Fibroblast of lung (primary cell): Measurements from ENCODE around the gene CNPY4.

Source experiments
- CTCF ChIP-seq, 2 donors: IDR thresholded peaks in 1 of 2; conservative IDR thresholded peaks in 1 of 2; 1 replicate in 1 of 2; 2 replicates in 1 of 2; pipeline ENCODE4 v1.5.1; 2011 to 2012; ENCODE audit warnings: low read length in 2 of 2, control low read depth in 1 of 2, inconsistent platforms in 1 of 2, low read depth in 1 of 2, mild to moderate bottlenecking in 1 of 2
- EZH2 ChIP-seq: IDR thresholded peaks from 2 replicates; pipeline ENCODE4 v1.5.1; 2012; ENCODE audit warnings: low read length, control low read depth, mild to moderate bottlenecking; ENCODE audit errors: missing control alignments

DNA sequence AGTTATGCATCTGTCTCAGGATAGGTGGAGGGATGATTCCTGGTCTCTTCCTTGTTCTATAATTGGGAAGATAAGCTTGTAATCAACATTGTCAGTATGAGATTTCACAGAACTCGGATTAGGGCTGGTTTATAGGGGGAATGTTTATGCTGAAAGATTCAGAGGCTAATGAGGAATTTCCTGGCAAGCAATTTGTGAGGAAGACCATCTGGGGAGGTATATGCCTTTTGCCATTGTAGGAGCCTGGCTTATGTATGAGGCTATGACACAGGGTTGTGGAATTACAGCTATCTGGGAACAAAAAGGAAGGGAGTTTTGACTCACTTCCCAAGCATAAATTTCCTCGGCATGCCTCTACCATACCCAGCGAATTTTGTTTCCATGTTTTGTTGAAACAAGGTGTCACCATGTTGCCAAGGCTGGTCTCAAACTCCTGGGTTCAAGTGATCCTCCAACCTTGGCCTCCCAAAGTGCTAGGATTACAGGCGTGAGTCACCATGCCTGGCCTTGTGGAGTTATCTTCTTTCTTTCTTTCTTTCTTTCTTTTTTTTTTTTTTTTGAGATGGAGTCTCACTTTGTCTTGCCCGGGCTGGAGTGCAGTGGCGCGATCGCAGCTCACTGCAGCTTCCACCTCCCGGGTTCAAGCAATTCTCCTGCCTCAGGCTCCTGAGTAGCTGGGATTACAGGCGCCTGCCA lies 32.2 kb upstream of the CNPY4 start:
- TF ChIP-seq EZH2 (no peak), CTCF (conservative IDR thresholded peaks at IDR 0.05 in 1 of 2, IDR thresholded peaks at IDR 0.05 in 1 of 2; ENCODE audit: low read depth in 1 of 2, low read length in 2 of 2) (no peak)
